HG02870 (cell line): ENCODE data around the gene GNB1.
"Not testable (repeated sequence)": the region's sequence is repeated elsewhere in the genome, so short reads cannot be mapped to it uniquely, and the experiment has no call there.

Experiments used
- ATAC-seq: cut with Tn5 transposase; IDR thresholded peaks from one replicate; pipeline ENCODE4 v1.9.1; 2021; ENCODE audit warnings: mild to moderate bottlenecking, moderate library complexity; ENCODE audit not compliant: unreplicated experiment

GNB1 gene

GRCh38 chr1:1890506-1891348, at the start of gene GNB1:
GNB1 (minus strand) TSS chr1:1891087; CDS start chr1:1825453, 65,634 bp downstream.
- ATAC-seq: peak; percentile 64

- ATAC-seq: no peak
Measured at GRCh38 chr1:1940123-1940425, 49.2 kb upstream of the GNB1 start.

- ATAC-seq: no peak
Measured at GRCh38 chr1:1939296-1940122, 48.6 kb upstream of the GNB1 start.

- no peak for ATAC-seq
Measured at GRCh38 chr1:1938613-1939295, 47.9 kb upstream of the GNB1 start.

- no peak for ATAC-seq
Measured at GRCh38 chr1:1938276-1938573, 47.3 kb upstream of the GNB1 start.

- ATAC-seq: no peak
Measured at GRCh38 chr1:1937549-1938275, 46.8 kb upstream of the GNB1 start.

- ATAC-seq: no peak
Measured at GRCh38 chr1:1937061-1937460, 46.2 kb upstream of the GNB1 start.

- ATAC-seq: not testable (repeated sequence)
Measured at GRCh38 chr1:1934848-1935247, 44.0 kb upstream of the GNB1 start.

- no peak for ATAC-seq
Measured at GRCh38 chr1:1929639-1930545, 39.0 kb upstream of the GNB1 start.

- no peak for ATAC-seq
Measured at GRCh38 chr1:1929102-1929638, 38.3 kb upstream of the GNB1 start.

GRCh38 chr1:1928231-1929101, 37.6 kb upstream of the GNB1 start:
- ATAC-seq: no peak

- ATAC-seq: no peak
Measured at GRCh38 chr1:1927751-1928150, 36.9 kb upstream of the GNB1 start.

GRCh38 chr1:1926886-1927660, 36.2 kb upstream of the GNB1 start:
- ATAC-seq: no peak

GRCh38 chr1:1926346-1926811, 35.5 kb upstream of the GNB1 start:
- ATAC-seq: no peak

- ATAC-seq: no peak
Measured at GRCh38 chr1:1925437-1926345, 34.8 kb upstream of the GNB1 start.

GRCh38 chr1:1924849-1925248, 34.0 kb upstream of the GNB1 start:
- ATAC-seq: no peak

GRCh38 chr1:1924386-1924785, 33.5 kb upstream of the GNB1 start:
- no peak for ATAC-seq
